Activated T-cell treated with anti-CD3 and anti-CD28 coated beads, Interleukin-2, amount 50 U/mL, for 48 hours (primary cell): Measurements from ENCODE around the gene XIRP1.
A peak's percentile ranks its signal among the peaks of the same experiment; 100 is the strongest.

Experiments used
- DNase-seq, 2 experiments: peaks; one replicate each; pipeline ENCODE4 v3.0.0-alpha.2; 2020

The XIRP1 gene

DNA sequence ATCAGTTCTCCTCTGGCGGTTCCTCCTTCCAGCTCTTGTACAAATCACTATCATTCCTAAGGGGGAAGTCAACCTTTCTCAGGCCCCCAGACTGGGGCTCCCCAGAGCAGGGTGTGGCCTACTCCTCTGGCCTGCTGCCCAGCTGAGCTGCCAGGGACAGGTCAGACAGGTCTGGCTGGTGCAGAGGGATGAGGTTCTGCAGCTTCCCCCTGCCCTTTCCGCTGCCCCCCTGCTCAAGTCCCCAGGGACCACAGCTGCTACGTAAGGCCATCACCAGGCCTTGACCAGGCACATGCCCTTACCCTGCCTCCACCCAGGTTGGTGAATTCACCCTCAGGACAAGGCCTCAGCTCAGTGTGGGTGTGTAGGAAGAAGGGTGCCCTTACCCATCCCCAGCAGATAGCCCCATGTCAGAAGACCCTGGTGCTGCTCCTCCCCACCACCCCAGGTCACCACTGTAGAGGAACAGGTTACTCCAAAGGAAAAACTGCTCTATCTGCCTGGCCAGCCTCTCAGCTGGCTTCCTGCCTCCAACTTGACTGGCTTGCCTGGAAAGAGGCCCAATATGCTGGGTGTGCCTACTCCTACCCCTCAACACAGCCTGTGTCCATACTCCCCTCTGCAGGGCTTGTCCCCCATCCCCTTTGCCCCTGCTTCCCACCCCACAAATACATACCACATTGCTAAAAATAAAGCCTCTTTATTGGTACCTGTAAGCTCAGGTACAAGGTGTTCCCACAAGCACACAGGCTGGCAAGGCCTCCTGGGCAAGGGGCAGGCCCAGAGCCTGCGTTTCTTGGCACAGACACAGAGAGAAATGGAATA is 51.0 kb downstream of the XIRP1 start:
- peak in 1 of 2 experiments; percentile 15 for DNase-seq

DNA sequence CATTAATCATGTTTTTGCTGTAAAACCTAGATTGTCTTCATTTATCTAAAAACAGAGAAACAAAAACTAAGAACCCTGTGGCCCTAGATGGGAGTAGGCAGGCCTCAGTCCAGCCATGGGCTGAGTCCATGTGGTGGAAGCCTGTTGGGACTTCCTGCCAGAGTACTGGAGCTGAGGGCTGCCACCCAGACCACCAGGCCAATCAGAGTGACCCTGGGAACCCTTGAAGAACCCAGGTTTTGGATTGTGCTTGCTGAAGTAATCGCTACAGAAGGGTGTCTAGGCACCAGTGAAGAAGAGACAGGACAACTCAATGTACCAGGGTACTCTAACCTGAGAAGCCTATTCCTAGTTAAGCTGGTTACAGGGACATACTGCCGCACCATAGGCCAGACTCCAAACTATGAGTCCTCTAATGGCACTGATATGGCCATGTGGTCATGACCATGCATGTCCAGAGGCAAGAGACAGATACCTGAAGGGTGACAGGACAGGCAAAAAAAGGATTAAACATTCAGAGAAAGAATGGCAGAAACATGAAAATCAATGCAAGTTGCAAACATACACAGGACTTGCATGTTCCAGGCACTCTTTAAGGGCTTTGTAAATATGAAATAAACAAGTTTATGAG is 51.9 kb downstream of the XIRP1 start:
- DNase-seq, result no peak

DNA sequence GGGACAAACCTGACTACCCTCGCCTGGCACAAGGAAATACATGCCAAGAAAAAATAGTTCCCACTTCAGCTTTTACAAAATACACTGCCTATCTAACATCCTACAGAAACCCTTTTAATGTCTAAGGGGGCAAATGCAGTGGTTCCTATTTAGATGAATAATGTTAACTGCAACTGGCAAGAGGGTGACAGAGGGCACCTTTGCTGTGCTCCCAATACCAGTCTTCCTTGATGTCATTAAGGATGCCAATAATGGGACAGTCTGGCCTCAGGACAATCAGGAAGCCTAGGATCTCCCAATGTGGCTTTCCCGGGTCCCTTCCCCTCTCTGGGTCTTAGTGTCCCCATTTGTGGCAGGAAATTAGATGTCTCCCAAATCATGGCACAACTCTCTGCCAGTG is 53.0 kb downstream of the XIRP1 start:
- DNase-seq, result no peak

GRCh38 chr3:39138804-39139415 is 53.5 kb downstream of the XIRP1 start:
- DNase-seq, result no peak

GRCh38 chr3:39137991-39138803 is 54.2 kb downstream of the XIRP1 start:
- DNase-seq, result no peak

DNA sequence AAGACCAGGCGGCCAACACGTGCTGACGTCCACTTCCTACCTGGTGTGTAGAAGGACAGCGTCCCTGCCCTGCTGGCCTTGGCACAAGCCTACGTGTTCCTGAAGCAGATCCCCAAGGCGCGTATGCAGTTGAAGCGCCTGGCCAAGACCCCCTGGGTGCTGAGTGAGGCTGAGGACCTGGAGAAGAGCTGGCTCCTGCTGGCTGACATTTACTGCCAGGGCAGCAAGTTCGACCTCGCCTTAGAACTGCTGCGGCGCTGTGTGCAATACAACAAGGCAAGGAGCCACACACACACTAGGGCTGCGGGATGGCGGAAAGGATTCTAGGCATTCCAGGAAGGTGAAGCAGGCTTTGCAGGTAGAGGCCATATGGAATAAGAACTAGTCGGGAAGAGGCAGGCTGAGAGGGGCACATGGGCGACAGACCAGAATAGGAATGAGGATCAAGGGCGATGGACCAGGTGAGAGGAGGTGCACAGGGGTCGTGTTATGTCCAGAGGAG is 54.9 kb downstream of the XIRP1 start:
- no peak for DNase-seq

- no peak for DNase-seq
Measured at GRCh38 chr3:39136533-39137434, 55.6 kb downstream of the XIRP1 start.

GRCh38 chr3:39135170-39135805 is 57.1 kb downstream of the XIRP1 start:
- no peak for DNase-seq

DNA sequence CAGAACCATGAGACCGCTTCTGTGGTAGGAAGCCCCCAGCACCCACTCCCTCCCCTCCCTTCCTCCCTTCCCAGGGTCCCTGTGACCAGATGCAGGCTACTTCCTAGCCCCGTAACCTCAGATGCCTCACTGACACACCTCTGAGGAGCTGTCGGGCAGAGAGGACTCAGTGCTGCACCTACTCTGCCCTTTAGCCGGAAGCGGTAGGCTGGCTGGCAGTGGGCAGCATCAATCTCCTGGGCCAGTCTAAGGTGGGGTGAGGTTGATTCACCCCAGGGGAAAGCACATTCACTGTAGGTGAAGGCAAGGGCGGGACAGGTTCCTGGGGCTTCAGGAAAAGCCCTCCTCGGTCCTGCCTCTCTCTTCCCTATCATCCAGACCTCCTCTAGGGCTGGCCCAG is 58.1 kb downstream of the XIRP1 start:
- no peak for DNase-seq

DNA sequence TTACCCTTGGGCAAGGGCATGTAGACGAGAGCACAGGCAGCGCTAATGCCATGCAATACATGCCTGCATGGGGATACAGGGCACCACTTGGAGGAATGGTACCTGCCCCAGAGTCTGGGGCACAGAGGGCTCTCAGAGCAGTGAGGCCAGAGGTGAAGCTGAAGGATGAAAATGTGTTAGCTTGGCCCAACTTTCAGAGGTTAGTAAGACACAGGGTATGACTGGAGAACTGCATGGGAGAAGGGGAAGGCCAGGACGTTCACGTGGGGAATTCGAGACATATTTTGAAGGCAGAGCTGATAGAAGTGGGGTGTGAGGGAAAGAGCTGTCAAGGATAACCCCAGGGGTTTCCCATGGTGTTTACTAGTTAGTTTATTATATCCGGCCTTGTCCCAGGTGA is 58.6 kb downstream of the XIRP1 start:
- no peak for DNase-seq
